ENCODE results near the gene ZNF221. TPM values are rescaled to one million over a fixed set of nuclear protein-coding genes. Genes with fewer than 3 reads are reported as not detected.

The ZNF221 gene
- polyA plus RNA-seq, 1 donor (not counting 4 experiments of a cell fraction or from before 2014, with no cell fraction given): 1.5 TPM

GRCh38 chr19:43997631-43998290, 46.7 kb downstream of the ZNF221 start:
- H3K9me3 ChIP-seq (ENCODE audit: control insufficient read depth, low read depth, low read length): peaks cover 3% of the 10 kb centered on the region
- peak; percentile 38 for DNase-seq (ENCODE audit: low read depth, low spot score)
- dilution Hi-C loops (cut with MboI; ENCODE audit: extremely low pct_ligation_motif_present, low sequenced_read_pairs): no loop called here
- peak; percentile 88 for FAIRE-seq
- H3K27ac ChIP-seq (ENCODE audit: control insufficient read depth, insufficient read depth, low read length): peak overlapping the region; percentile 66
- H3K9me1 ChIP-seq (ENCODE audit: control insufficient read depth, extremely low read depth, insufficient read depth, low read length): no peaks in the 10 kb centered on the region
- no peaks in the 10 kb centered on the region for H3K27me3 ChIP-seq (ENCODE audit: control insufficient read depth, extremely low read depth, insufficient read depth, low read length)
- H3K4me2 ChIP-seq (ENCODE audit: control insufficient read depth, extremely low read depth, insufficient read depth, low read depth, low read length): peak overlapping the region; percentile 84
- no peaks in the 10 kb centered on the region for H4K20me1 ChIP-seq (ENCODE audit: control insufficient read depth, extremely low read depth, insufficient read depth, low read length)
- no peak for TF ChIP-seq CTCF (optimal IDR thresholded peaks at IDR 0.05 in 1 of 3, IDR thresholded peaks at IDR 0.05 in 1 of 3, conservative IDR thresholded peaks at IDR 0.05 in 1 of 3; ENCODE audit: extremely low read depth in 1 of 3, insufficient read depth in 2 of 3, low read length in 3 of 3)
- no peak for TF ChIP-seq EZH2 (IDR thresholded peaks at IDR 0.05; ENCODE audit: low read length)
- peak overlapping the region in 2 of 3 experiments; percentile 35 to 55 for H3K4me3 ChIP-seq (ENCODE audit: control insufficient read depth in 2 of 3, extremely low read depth in 1 of 3, insufficient read depth in 2 of 3, low read depth in 1 of 3, low read length in 3 of 3)
- no peaks in the 10 kb centered on the region for H3K79me2 ChIP-seq (ENCODE audit: control insufficient read depth, insufficient read depth, low read length)
- H3K9ac ChIP-seq (ENCODE audit: control insufficient read depth, extremely low read depth, insufficient read depth, low read length): peak overlapping the region; percentile 45
- H3K4me1 ChIP-seq (ENCODE audit: control insufficient read depth, extremely low read depth, insufficient read depth, low read length): peaks cover 12% of the 10 kb centered on the region
- peak overlapping the region; percentile 73 for H2AFZ ChIP-seq (ENCODE audit: control insufficient read depth, low read length)
- H3K36me3 ChIP-seq (ENCODE audit: control insufficient read depth in 2 of 2, extremely low read depth in 1 of 2, insufficient read depth in 2 of 2, low read length in 2 of 2): peaks cover 7 to 10% of the 10 kb centered on the region in 2 experiments

- dilution Hi-C loops (cut with MboI; ENCODE audit: extremely low pct_ligation_motif_present, low sequenced_read_pairs): no loop called here
- Histone ChIP-seq H3K4me2 (ENCODE audit: control insufficient read depth, extremely low read depth, insufficient read depth, low read depth, low read length) (peak overlapping the region; percentile 90), H4K20me1 (ENCODE audit: control insufficient read depth, extremely low read depth, insufficient read depth, low read length) (no peaks in the 10 kb centered on the region), H3K9me1 (ENCODE audit: control insufficient read depth, extremely low read depth, insufficient read depth, low read length) (no peaks in the 10 kb centered on the region), H3K4me1 (ENCODE audit: control insufficient read depth, extremely low read depth, insufficient read depth, low read length) (peaks cover 10% of the 10 kb centered on the region), H3K4me3 (ENCODE audit: control insufficient read depth in 2 of 3, extremely low read depth in 1 of 3, insufficient read depth in 2 of 3, low read depth in 1 of 3, low read length in 3 of 3) (peak overlapping the region; percentile 72 to 81 (median 76)), H3K27me3 (ENCODE audit: control insufficient read depth, extremely low read depth, insufficient read depth, low read length) (no peaks in the 10 kb centered on the region), H3K9ac (ENCODE audit: control insufficient read depth, extremely low read depth, insufficient read depth, low read length) (peak overlapping the region; percentile 75), H3K27ac (ENCODE audit: control insufficient read depth, insufficient read depth, low read length) (peak overlapping the region; percentile 59), H2AFZ (ENCODE audit: control insufficient read depth, low read length) (peak overlapping the region; percentile 98), H3K79me2 (ENCODE audit: control insufficient read depth, insufficient read depth, low read length) (peaks cover 8% of the 10 kb centered on the region), H3K9me3 (ENCODE audit: control insufficient read depth, low read depth, low read length) (no peaks in the 10 kb centered on the region), H3K36me3 (ENCODE audit: control insufficient read depth in 2 of 2, extremely low read depth in 1 of 2, insufficient read depth in 2 of 2, low read length in 2 of 2) (peaks cover 0 to under 1% of the 10 kb centered on the region in 2 experiments)
- DNase-seq (ENCODE audit: low read depth, low spot score) (no peak), FAIRE-seq (peak; percentile 52)
- TF ChIP-seq CTCF (optimal IDR thresholded peaks at IDR 0.05 in 1 of 3, IDR thresholded peaks at IDR 0.05 in 1 of 3, conservative IDR thresholded peaks at IDR 0.05 in 1 of 3; ENCODE audit: extremely low read depth in 1 of 3, insufficient read depth in 2 of 3, low read length in 3 of 3) (no peak), EZH2 (IDR thresholded peaks at IDR 0.05; ENCODE audit: low read length) (no peak)
Measured at GRCh38 chr19:44002212-44002565, 51.2 kb downstream of the ZNF221 start.

Measured in keratinocyte (primary cell).